ENCODE data around the gene SALL3. TPM values are rescaled to one million over a fixed set of nuclear protein-coding genes. Genes with fewer than 3 reads are reported as not detected.

The SALL3 gene
- total and polyA plus RNA-seq, 5 donors from 2014 or later: not detected

DNA sequence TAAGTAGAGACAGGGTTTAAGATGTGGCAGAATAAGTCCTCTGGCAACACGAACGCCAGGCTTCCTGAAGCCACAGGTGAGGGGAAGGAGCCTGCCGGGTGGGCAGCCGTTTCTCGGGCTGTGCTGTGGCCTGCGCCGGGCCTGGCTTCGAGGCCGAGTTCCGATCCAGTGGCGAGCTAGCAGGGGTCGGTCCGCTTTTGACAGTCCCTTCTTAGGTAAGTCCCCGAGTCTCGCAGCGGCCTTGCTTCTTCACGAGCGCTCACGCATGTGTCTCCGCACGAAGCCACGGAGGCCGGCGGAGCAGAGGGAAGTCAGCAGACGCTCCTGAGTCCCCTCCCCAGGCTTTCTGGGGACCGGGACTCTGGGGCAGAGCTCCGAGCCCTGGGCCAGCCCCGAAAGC lies 26.0 kb downstream of the SALL3 start:
- DNase-seq: no peak
- H3K27ac Mint-ChIP-seq: no peak overlapping the region
- no peak overlapping the region for H3K4me3 ChIP-seq (ENCODE audit: low read depth, low read length)
- no peaks in the 10 kb centered on the region for H3K4me1 ChIP-seq (ENCODE audit: control insufficient read depth, insufficient read depth, low read length, poor library complexity, severe bottlenecking)
- H3K36me3 ChIP-seq (ENCODE audit: control insufficient read depth, insufficient read depth, low read length): no peaks in the 10 kb centered on the region
- H3K27me3 ChIP-seq (ENCODE audit: control insufficient read depth, insufficient read depth, low read length): no peaks in the 10 kb centered on the region
- no peak for ATAC-seq (ENCODE audit: low read depth in 2 of 2)
- H3K27ac ChIP-seq (ENCODE audit: insufficient read depth, low read length, poor library complexity, severe bottlenecking): no peak overlapping the region
- H3K9me3 ChIP-seq (ENCODE audit: control insufficient read depth in 2 of 2, low read length in 2 of 2): no peaks in the 10 kb centered on the region
- H3K36me3 Mint-ChIP-seq: no peaks in the 10 kb centered on the region
- peaks cover 0 to 2% (median 0%) of the 10 kb centered on the region in 7 donors for H3K9me3 Mint-ChIP-seq
- no peak overlapping the region for H3K4me3 Mint-ChIP-seq
- H3K4me1 Mint-ChIP-seq: no peaks in the 10 kb centered on the region
- peaks cover 6% of the 10 kb centered on the region for H3K27me3 Mint-ChIP-seq

DNA sequence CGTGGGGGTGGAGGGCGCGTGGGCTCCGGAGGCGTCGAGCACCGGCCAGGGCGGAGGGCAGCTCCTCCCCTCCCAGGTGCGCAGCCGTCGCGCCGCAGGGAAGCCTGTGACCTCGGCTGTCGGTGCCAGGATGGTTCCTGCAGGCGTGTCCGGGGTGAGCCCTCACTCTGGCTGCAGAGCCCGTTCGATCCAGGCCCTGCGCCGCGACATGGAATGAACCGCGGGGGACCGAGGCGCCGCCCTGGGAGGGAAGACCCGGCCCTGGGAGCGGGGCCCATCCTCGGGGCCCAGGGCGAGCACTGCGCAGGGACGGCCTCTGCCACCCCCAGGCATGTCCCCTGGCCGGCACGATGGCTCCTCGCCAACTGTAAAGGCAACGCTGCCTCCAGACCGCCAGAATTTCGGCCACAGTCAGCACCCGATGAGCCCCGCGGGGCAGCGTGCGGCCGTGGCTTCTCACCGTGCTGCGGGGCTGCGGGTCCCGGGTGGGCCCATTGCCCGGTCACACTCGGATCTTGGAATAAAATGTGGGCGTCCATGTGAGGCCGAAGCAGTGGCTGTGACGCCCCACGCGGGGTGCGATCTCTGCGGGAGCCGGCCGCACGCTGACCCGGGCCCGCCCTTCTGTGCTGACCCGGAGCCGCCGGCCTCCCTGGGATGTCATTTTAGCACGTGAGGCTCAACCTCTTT lies 26.6 kb downstream of the SALL3 start:
- no peaks in the 10 kb centered on the region for H3K36me3 ChIP-seq (ENCODE audit: control insufficient read depth, insufficient read depth, low read length)

DNA sequence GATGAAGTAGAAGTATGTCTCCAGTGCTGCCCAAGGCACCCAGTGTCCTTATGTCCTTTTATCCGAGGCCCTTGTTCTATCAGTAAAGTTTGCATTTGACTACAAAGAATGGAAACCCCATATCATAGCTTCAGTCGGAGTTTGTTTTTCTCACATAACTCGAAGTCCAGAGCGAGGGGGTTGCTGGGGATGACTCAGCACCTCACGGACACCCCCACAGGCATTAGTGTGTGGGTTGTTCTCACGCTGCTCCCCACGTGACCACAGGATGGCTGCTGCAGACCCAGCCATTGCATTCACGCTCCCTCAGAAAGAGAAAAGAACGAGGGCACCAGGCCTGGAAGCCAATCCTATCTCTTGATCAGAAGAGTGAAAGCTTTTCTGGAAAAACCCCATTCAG lies 27.8 kb downstream of the SALL3 start:
- Mint-ChIP-seq H3K4me1 (no peaks in the 10 kb centered on the region), H3K36me3 (no peaks in the 10 kb centered on the region), H3K27ac (no peak overlapping the region), H3K27me3 (peaks cover 10% of the 10 kb centered on the region), H3K4me3 (no peak overlapping the region), H3K9me3 (peaks cover 0 to 2% (median 0%) of the 10 kb centered on the region in 7 donors)
- no peak overlapping the region for H3K27ac ChIP-seq (ENCODE audit: insufficient read depth, low read length, poor library complexity, severe bottlenecking)
- no peak for ATAC-seq (ENCODE audit: low read depth in 2 of 2)
- H3K36me3 ChIP-seq (ENCODE audit: control insufficient read depth, insufficient read depth, low read length): no peaks in the 10 kb centered on the region
- no peaks in the 10 kb centered on the region for H3K4me1 ChIP-seq (ENCODE audit: control insufficient read depth, insufficient read depth, low read length, poor library complexity, severe bottlenecking)
- DNase-seq: no peak
- no peaks in the 10 kb centered on the region for H3K9me3 ChIP-seq (ENCODE audit: control insufficient read depth in 2 of 2, low read length in 2 of 2)
- H3K4me3 ChIP-seq (ENCODE audit: low read depth, low read length): no peak overlapping the region
- peaks cover 2% of the 10 kb centered on the region for H3K27me3 ChIP-seq (ENCODE audit: control insufficient read depth, insufficient read depth, low read length)

More for the DNA sequence above, 26.6 kb downstream of the SALL3 start:
- no peaks in the 10 kb centered on the region for H3K4me1 Mint-ChIP-seq
- H3K27me3 Mint-ChIP-seq: peaks cover 10% of the 10 kb centered on the region
- H3K4me3 Mint-ChIP-seq: no peak overlapping the region
- H3K9me3 Mint-ChIP-seq: peaks cover 0 to 2% (median 0%) of the 10 kb centered on the region in 7 donors
- H3K36me3 Mint-ChIP-seq: no peaks in the 10 kb centered on the region
- no peak overlapping the region for H3K27ac Mint-ChIP-seq
- no peak for DNase-seq
- Histone ChIP-seq H3K4me3 (ENCODE audit: low read depth, low read length) (no peak overlapping the region), H3K9me3 (ENCODE audit: control insufficient read depth in 2 of 2, low read length in 2 of 2) (no peaks in the 10 kb centered on the region), H3K27ac (ENCODE audit: insufficient read depth, low read length, poor library complexity, severe bottlenecking) (no peak overlapping the region), H3K4me1 (ENCODE audit: control insufficient read depth, insufficient read depth, low read length, poor library complexity, severe bottlenecking) (no peaks in the 10 kb centered on the region), H3K27me3 (ENCODE audit: control insufficient read depth, insufficient read depth, low read length) (no peaks in the 10 kb centered on the region)
- ATAC-seq (ENCODE audit: low read depth in 2 of 2): no peak

DNA sequence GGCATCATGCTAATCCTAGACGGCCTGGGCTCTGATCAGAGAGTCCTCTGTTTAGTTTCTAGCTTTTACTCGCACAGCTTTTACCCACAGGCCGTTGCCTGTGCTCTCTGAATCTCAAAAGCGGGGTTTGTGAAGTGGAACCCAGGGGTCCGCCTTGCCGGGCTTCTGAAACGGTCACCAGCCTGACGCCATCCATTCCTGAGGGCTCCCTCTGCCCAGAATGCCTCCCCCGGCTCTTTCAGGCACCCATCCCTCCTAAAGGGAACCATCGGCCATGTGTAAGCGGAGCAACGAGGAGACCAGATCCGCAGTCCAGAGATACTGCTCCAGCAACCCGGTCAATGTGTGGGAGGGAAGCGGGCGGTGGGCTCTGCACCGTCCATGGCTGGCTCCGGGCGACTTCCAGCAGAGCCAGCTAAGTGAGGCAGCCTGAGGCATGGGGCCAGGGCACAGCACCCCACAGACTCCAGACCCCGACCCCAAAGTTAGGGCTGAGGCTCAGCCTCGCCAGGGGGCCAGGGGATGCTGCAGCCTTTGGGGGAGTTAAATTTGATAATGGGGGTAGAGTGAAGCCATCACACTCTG lies 28.8 kb downstream of the SALL3 start:
- Histone ChIP-seq H3K4me3 (ENCODE audit: low read depth, low read length) (no peak overlapping the region), H3K27me3 (ENCODE audit: control insufficient read depth, insufficient read depth, low read length) (peaks cover 2% of the 10 kb centered on the region), H3K36me3 (ENCODE audit: control insufficient read depth, insufficient read depth, low read length) (no peaks in the 10 kb centered on the region), H3K27ac (ENCODE audit: insufficient read depth, low read length, poor library complexity, severe bottlenecking) (no peak overlapping the region), H3K4me1 (ENCODE audit: control insufficient read depth, insufficient read depth, low read length, poor library complexity, severe bottlenecking) (no peaks in the 10 kb centered on the region), H3K9me3 (ENCODE audit: control insufficient read depth in 2 of 2, low read length in 2 of 2) (no peaks in the 10 kb centered on the region)
- H3K27ac Mint-ChIP-seq: no peak overlapping the region
- no peaks in the 10 kb centered on the region for H3K36me3 Mint-ChIP-seq
- H3K4me1 Mint-ChIP-seq: no peaks in the 10 kb centered on the region
- H3K4me3 Mint-ChIP-seq: no peak overlapping the region
- peaks cover 10% of the 10 kb centered on the region for H3K27me3 Mint-ChIP-seq
- ATAC-seq (ENCODE audit: low read depth in 2 of 2): no peak
- no peak for DNase-seq
- H3K9me3 Mint-ChIP-seq: peaks cover 0 to 2% (median 0%) of the 10 kb centered on the region in 7 donors

DNA sequence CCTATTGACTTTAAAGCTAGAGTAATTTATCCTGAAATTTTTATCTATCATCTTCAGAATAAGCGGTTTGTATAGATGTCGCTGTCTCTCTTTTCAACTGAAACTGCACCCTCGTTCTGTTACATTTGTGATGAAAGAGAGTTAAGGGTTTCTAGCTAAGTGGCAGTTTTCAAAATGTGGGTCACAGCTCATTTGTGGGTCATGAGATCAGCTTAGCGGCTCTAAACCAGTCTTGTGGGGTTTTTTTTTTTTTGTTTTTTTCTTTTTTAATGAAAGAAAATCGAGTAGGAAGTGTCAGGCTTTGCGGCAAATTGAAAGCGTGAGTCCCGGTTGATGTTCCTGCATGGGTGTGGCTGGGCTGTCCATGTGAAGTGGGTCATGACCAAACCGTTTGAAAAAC lies 31.2 kb downstream of the SALL3 start:
- peaks cover 10% of the 10 kb centered on the region for H3K27me3 Mint-ChIP-seq
- Histone ChIP-seq H3K27ac (ENCODE audit: insufficient read depth, low read length, poor library complexity, severe bottlenecking) (no peak overlapping the region), H3K4me3 (ENCODE audit: low read depth, low read length) (no peak overlapping the region), H3K36me3 (ENCODE audit: control insufficient read depth, insufficient read depth, low read length) (no peaks in the 10 kb centered on the region), H3K27me3 (ENCODE audit: control insufficient read depth, insufficient read depth, low read length) (peaks cover 2% of the 10 kb centered on the region), H3K4me1 (ENCODE audit: control insufficient read depth, insufficient read depth, low read length, poor library complexity, severe bottlenecking) (no peaks in the 10 kb centered on the region), H3K9me3 (ENCODE audit: control insufficient read depth in 2 of 2, low read length in 2 of 2) (no peaks in the 10 kb centered on the region)
- ATAC-seq (ENCODE audit: low read depth in 2 of 2) (no peak), DNase-seq (no peak)
- no peaks in the 10 kb centered on the region for H3K36me3 Mint-ChIP-seq
- no peak overlapping the region for H3K4me3 Mint-ChIP-seq
- H3K9me3 Mint-ChIP-seq: no peaks in the 10 kb centered on the region
- no peak overlapping the region for H3K27ac Mint-ChIP-seq
- no peaks in the 10 kb centered on the region for H3K4me1 Mint-ChIP-seq

DNA sequence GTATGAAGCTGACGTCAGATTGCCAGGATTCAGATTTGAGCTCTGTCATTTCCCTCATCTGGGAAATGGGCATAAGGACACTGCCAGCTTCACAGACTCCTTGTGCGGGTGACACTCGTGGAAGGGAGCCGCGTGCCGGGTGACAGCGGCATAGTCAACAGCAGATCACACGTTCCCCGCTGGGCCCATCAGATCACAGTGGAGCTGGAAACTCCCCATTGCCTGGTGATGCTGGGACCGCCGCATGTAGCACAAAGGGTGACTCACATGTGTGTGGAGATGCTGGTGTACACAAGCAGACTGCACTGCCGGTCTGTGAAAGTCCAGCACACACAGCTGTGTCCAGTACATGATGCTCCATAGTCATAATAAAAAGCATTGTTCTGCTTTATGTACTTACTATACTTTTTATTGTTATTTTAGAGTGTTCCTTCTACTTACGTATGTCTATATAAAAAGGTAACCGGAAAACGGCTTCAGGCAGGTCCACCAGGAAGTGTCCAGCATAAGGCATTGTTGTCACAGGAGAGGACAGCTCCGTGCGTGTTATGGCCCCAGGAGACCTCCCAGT lies 31.8 kb downstream of the SALL3 start:
- H3K4me3 Mint-ChIP-seq: peak overlapping the region in 1 of 4 donors; percentile 52
- no peaks in the 10 kb centered on the region for H3K36me3 Mint-ChIP-seq
- H3K27ac Mint-ChIP-seq: peak overlapping the region in 1 of 3 donors; percentile 64
- DNase-seq: no peak
- peaks cover 10% of the 10 kb centered on the region for H3K27me3 Mint-ChIP-seq
- no peak overlapping the region for H3K4me3 ChIP-seq (ENCODE audit: low read depth, low read length)
- ATAC-seq (ENCODE audit: low read depth in 2 of 2): no peak
- no peaks in the 10 kb centered on the region for H3K4me1 Mint-ChIP-seq
- H3K27ac ChIP-seq (ENCODE audit: insufficient read depth, low read length, poor library complexity, severe bottlenecking): no peak overlapping the region
- H3K9me3 Mint-ChIP-seq: no peaks in the 10 kb centered on the region
- no peaks in the 10 kb centered on the region for H3K9me3 ChIP-seq (ENCODE audit: control insufficient read depth in 2 of 2, low read length in 2 of 2)
- no peaks in the 10 kb centered on the region for H3K4me1 ChIP-seq (ENCODE audit: control insufficient read depth, insufficient read depth, low read length, poor library complexity, severe bottlenecking)
- no peaks in the 10 kb centered on the region for H3K36me3 ChIP-seq (ENCODE audit: control insufficient read depth, insufficient read depth, low read length)
- H3K27me3 ChIP-seq (ENCODE audit: control insufficient read depth, insufficient read depth, low read length): peaks cover 2% of the 10 kb centered on the region

DNA sequence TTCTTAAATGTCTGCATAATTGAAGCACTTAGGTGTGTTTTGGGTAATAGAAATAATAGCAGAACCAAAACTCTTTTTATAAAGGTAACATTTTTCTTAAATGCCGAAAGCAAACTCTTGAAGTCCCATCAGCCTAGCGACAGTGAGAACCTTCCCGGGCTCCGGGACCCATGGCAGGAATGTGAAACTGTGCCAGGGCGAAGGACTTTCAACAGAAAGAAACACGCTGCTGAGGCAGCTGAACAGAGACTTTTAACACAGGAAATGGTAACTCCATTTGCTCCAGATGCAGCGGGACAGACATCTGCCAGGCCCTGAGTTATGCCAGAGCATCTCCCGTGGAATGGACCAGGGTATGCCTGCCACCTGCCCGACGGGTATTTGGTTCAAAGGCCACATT lies 34.3 kb downstream of the SALL3 start:
- ATAC-seq (ENCODE audit: low read depth in 2 of 2) (no peak), DNase-seq (no peak)
- Histone ChIP-seq H3K27ac (ENCODE audit: insufficient read depth, low read length, poor library complexity, severe bottlenecking) (no peak overlapping the region), H3K4me3 (ENCODE audit: low read depth, low read length) (no peak overlapping the region), H3K27me3 (ENCODE audit: control insufficient read depth, insufficient read depth, low read length) (peaks cover 2% of the 10 kb centered on the region), H3K9me3 (ENCODE audit: control insufficient read depth in 2 of 2, low read length in 2 of 2) (no peaks in the 10 kb centered on the region), H3K4me1 (ENCODE audit: control insufficient read depth, insufficient read depth, low read length, poor library complexity, severe bottlenecking) (no peaks in the 10 kb centered on the region), H3K36me3 (ENCODE audit: control insufficient read depth, insufficient read depth, low read length) (no peaks in the 10 kb centered on the region)
- H3K9me3 Mint-ChIP-seq: no peaks in the 10 kb centered on the region
- H3K4me3 Mint-ChIP-seq: no peak overlapping the region
- H3K27ac Mint-ChIP-seq: no peak overlapping the region
- no peaks in the 10 kb centered on the region for H3K36me3 Mint-ChIP-seq
- H3K4me1 Mint-ChIP-seq: no peaks in the 10 kb centered on the region
- peaks cover 15% of the 10 kb centered on the region for H3K27me3 Mint-ChIP-seq

DNA sequence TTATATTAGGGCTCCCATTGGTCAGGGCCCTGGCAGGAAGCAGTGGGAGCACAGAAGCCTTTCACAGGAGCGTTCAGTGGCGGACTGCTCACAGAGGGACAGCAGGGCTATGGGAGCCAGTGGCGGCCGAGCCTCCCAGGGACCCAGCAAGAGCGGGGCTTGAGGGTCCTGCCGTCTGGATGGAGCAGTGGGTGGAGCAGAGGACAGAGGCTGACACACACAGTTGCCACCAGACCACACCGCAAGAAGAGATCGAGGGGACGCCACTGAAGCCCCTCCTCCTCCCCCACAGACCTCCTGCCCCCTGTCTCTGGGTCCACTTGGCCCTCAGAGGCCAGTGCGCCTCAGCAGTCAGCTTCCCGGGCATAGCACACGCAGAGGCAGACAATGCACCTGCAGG lies 39.3 kb downstream of the SALL3 start:
- peaks cover 7% of the 10 kb centered on the region for H3K27me3 Mint-ChIP-seq

More for the DNA sequence above, 39.3 kb downstream of the SALL3 start:
- DNase-seq (no peak), ATAC-seq (ENCODE audit: low read depth in 2 of 2) (no peak)
- Histone ChIP-seq H3K27me3 (ENCODE audit: control insufficient read depth, insufficient read depth, low read length) (no peaks in the 10 kb centered on the region), H3K4me1 (ENCODE audit: control insufficient read depth, insufficient read depth, low read length, poor library complexity, severe bottlenecking) (no peaks in the 10 kb centered on the region), H3K9me3 (ENCODE audit: control insufficient read depth in 2 of 2, low read length in 2 of 2) (no peaks in the 10 kb centered on the region), H3K36me3 (ENCODE audit: control insufficient read depth, insufficient read depth, low read length) (no peaks in the 10 kb centered on the region), H3K27ac (ENCODE audit: insufficient read depth, low read length, poor library complexity, severe bottlenecking) (no peak overlapping the region), H3K4me3 (ENCODE audit: low read depth, low read length) (no peak overlapping the region)
- Mint-ChIP-seq H3K9me3 (peaks cover 0 to 2% (median 0%) of the 10 kb centered on the region in 7 donors), H3K4me3 (no peak overlapping the region), H3K36me3 (no peaks in the 10 kb centered on the region), H3K27ac (no peak overlapping the region), H3K4me1 (no peaks in the 10 kb centered on the region)

Data from CD4-positive, CD25-positive, alpha-beta regulatory T cell (primary cell).